Fibroblast of lung (primary cell): ENCODE data around the gene STAG3. TPM values are rescaled to one million over a fixed set of nuclear protein-coding genes. Genes with fewer than 3 reads are reported as not detected.

Experiments used
- DNase-seq, 2 donors: peaks; one replicate each; pipeline versions ENCODE4 v3.0.0 to v3.0.0-alpha.2; 2010; ENCODE audit warnings: low read depth in 2 of 2
- H2AFZ ChIP-seq: 2 replicates; pipeline ENCODE4 v1.5.1; 2012; ENCODE audit warnings: low read length, control low read depth, inconsistent platforms
- H3K27ac ChIP-seq: 2 replicates; pipeline ENCODE4 v1.5.1; 2011; ENCODE audit warnings: low read length, control low read depth; ENCODE audit not compliant: insufficient read depth
- H3K27me3 ChIP-seq: 2 replicates; pipeline ENCODE4 v1.5.1; 2011; ENCODE audit warnings: mild to moderate bottlenecking, low read length; ENCODE audit not compliant: control insufficient read depth, insufficient read depth
- H3K36me3 ChIP-seq: 2 replicates; pipeline ENCODE4 v1.5.1; 2011; ENCODE audit warnings: low read length; ENCODE audit not compliant: control insufficient read depth, insufficient read depth
- H3K4me1 ChIP-seq: 2 replicates; pipeline ENCODE4 v1.5.1; 2011; ENCODE audit warnings: low read length; ENCODE audit not compliant: control insufficient read depth, insufficient read depth; ENCODE audit errors: extremely low read depth
- H3K4me2 ChIP-seq: 2 replicates; pipeline ENCODE4 v1.5.1; 2011; ENCODE audit warnings: low read length, control low read depth; ENCODE audit not compliant: insufficient read depth; ENCODE audit errors: extremely low read depth
- H3K4me3 ChIP-seq, 4 experiments: fragments of 200-600 bp in 1 of 4; sonication (generic) in 1 of 4; replicated peaks in 1 of 4; 2 replicates each; pipeline ENCODE4 v1.5.1; 2011 to 2016; ENCODE audit warnings: low read length in 4 of 4, low read depth in 3 of 4, mild to moderate bottlenecking in 3 of 4, control low read depth in 2 of 4, inconsistent platforms in 1 of 4, mixed read lengths in 1 of 4; ENCODE audit not compliant: insufficient read depth in 1 of 4; ENCODE audit errors: control extremely low read depth in 1 of 4
- H3K79me2 ChIP-seq: 2 replicates; pipeline ENCODE4 v1.5.1; 2012; ENCODE audit warnings: mild to moderate bottlenecking, low read length, inconsistent platforms; ENCODE audit not compliant: control insufficient read depth, insufficient read depth
- H3K9ac ChIP-seq: 2 replicates; pipeline ENCODE4 v1.5.1; 2011; ENCODE audit warnings: mild to moderate bottlenecking, low read length, control low read depth; ENCODE audit not compliant: insufficient read depth
- H3K9me3 ChIP-seq: 2 replicates; pipeline ENCODE4 v1.5.1; 2012; ENCODE audit warnings: low read depth, low read length; ENCODE audit not compliant: control insufficient read depth, insufficient read depth
- H4K20me1 ChIP-seq: 2 replicates; pipeline ENCODE4 v1.5.1; 2011; ENCODE audit warnings: low read length; ENCODE audit not compliant: control insufficient read depth, insufficient read depth; ENCODE audit errors: extremely low read depth
- EZH2 ChIP-seq: IDR thresholded peaks from 2 replicates; pipeline ENCODE4 v1.5.1; 2012; ENCODE audit warnings: low read length, control low read depth, mild to moderate bottlenecking; ENCODE audit errors: missing control alignments
- polyA plus RNA-seq, 2 donors: library from polyadenylated mRNA; depleted of rRNA in 1 of 2; stranded (reverse) in 1 of 2; unstranded in 1 of 2; fragments of >200 nt; gene quantifications; 2 replicates each; pipeline ENCODE4 v1.2.1, GENCODE V29; 2011 to 2012; ENCODE audit warnings: missing spikeins in 1 of 2
- total RNA-seq: library from RNA; depleted of rRNA; stranded (reverse); fragments of >200 nt; gene quantifications from 2 replicates; pipeline ENCODE4 v1.2.1, GENCODE V29; 2014
- TF ChIP-seq, protein P1 (sequence below), 2 donors: IDR thresholded peaks in 1 of 2; conservative IDR thresholded peaks in 1 of 2; 1 replicate in 1 of 2; 2 replicates in 1 of 2; pipeline ENCODE4 v1.5.1; 2011 to 2012; ENCODE audit warnings: low read length in 2 of 2, control low read depth in 1 of 2, inconsistent platforms in 1 of 2, low read depth in 1 of 2, mild to moderate bottlenecking in 1 of 2

The STAG3 gene
- total and polyA plus RNA-seq, 2 donors (not counting 1 experiment from before 2014, with no cell fraction given): 0.27 to 0.50 TPM

DNA sequence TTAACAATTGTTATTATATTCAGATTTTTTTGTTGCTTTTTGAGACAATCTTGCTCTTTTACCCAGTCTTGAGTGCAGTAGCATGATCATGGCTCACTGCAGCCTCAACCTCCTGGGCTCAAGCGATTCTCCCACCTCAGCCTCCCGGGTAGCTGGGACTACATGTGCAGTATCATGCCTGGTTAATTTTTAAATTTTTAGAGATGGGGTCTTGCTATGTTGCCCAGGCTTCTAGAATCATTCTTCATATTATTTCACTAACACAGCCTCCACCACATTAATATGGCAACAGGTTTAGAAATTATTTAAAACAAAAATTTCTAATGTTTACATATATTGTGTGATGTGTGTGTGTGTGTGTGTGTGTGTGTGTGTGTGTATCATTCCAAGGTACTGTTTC lies 30.4 kb upstream of the STAG3 start:
- Histone ChIP-seq H2AFZ (no peak overlapping the region), H3K4me3 (no peak overlapping the region), H3K36me3 (no peaks in the 10 kb centered on the region), H3K27ac (no peak overlapping the region), H4K20me1 (no peaks in the 10 kb centered on the region), H3K4me1 (no peaks in the 10 kb centered on the region), H3K79me2 (peaks cover 8% of the 10 kb centered on the region), H3K4me2 (no peak overlapping the region), H3K27me3 (no peaks in the 10 kb centered on the region), H3K9ac (no peak overlapping the region), H3K9me3 (no peaks in the 10 kb centered on the region)
- no peak for DNase-seq
- TF ChIP-seq EZH2: no peak
- TF ChIP-seq, protein P1, sequence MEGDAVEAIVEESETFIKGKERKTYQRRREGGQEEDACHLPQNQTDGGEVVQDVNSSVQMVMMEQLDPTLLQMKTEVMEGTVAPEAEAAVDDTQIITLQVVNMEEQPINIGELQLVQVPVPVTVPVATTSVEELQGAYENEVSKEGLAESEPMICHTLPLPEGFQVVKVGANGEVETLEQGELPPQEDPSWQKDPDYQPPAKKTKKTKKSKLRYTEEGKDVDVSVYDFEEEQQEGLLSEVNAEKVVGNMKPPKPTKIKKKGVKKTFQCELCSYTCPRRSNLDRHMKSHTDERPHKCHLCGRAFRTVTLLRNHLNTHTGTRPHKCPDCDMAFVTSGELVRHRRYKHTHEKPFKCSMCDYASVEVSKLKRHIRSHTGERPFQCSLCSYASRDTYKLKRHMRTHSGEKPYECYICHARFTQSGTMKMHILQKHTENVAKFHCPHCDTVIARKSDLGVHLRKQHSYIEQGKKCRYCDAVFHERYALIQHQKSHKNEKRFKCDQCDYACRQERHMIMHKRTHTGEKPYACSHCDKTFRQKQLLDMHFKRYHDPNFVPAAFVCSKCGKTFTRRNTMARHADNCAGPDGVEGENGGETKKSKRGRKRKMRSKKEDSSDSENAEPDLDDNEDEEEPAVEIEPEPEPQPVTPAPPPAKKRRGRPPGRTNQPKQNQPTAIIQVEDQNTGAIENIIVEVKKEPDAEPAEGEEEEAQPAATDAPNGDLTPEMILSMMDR (conservative IDR thresholded peaks at IDR 0.05 in 1 of 2, IDR thresholded peaks at IDR 0.05 in 1 of 2; ENCODE audit: low read depth in 1 of 2, low read length in 2 of 2): no peak

DNA sequence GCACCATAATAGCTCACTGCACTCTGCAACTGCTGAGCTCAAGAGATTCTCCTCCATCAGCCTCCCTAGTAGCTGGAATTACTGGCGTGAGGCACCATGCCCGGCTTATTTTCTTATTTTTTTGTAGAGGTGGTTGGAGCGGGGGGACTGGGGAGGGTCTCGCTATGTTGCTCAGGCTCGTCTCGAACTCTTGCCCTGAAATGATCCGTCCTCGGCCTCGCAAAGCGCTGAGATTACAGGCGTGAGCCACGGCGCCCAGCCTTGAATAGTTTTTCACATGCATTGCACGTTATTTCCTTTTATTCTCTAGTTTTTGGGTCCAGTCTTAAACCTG lies 29.5 kb upstream of the STAG3 start:
- Histone ChIP-seq H3K4me3 (peak overlapping the region; percentile 35 to 93 (median 68)), H3K4me2 (peak overlapping the region; percentile 98), H3K36me3 (no peaks in the 10 kb centered on the region), H3K27me3 (no peaks in the 10 kb centered on the region), H3K4me1 (no peaks in the 10 kb centered on the region), H2AFZ (peak overlapping the region; percentile 92), H3K79me2 (peaks cover 8% of the 10 kb centered on the region), H3K27ac (peak overlapping the region; percentile 57), H3K9me3 (no peaks in the 10 kb centered on the region), H4K20me1 (no peaks in the 10 kb centered on the region), H3K9ac (no peak overlapping the region)
- DNase-seq: no peak
- TF ChIP-seq, protein P1 (conservative IDR thresholded peaks at IDR 0.05 in 1 of 2, IDR thresholded peaks at IDR 0.05 in 1 of 2; ENCODE audit: low read depth in 1 of 2, low read length in 2 of 2): no peak
- no peak for TF ChIP-seq EZH2

DNA sequence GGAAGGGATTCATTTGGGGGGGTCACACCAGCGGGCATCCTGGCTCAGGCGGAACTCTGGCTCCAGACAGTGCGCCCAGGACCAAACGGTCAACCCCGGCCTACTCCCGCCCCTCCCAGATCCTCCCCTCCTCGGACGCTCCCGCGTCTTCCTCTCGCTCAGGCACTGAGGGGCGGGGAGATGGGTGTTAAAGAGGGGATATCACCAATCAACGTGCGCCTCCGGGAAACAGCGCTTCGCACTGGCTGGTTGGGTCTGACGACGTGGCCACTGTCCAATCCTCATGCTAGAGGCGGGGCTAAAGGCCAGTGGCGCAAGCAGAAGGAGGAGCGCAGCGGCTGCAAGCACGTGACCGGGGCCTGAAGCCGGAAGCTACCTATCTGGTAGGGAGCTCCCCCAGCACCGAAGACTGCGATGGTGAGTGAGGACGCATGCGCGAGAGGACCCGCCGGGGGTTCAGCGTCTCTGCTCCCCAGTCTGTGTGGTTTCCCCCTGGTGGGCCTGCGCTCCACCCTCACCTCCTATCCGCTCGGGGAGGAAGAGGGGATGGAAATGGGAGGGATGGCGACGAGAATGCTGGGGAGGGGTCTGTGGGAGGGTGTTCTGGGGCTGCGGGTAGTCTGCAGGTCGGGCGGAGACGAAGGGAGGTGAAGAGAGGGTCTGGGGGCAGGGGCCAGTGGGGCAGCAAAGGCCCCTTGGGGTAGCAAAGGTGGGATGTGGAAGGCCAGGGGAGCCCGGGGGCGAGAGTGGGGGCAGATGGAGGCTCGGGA lies 29.0 kb upstream of the STAG3 start, which contains the start of gene LAMTOR4:
LAMTOR4 (plus strand) TSS at position 360 of the 770 bp plus-strand sequence; CDS start at position 415, 55 bp downstream.
- no peaks in the 10 kb centered on the region for H3K36me3 ChIP-seq
- peak within 1 kb of the TSS; percentile 84 to 97 (median 92) for H3K4me3 ChIP-seq
- TF ChIP-seq, protein P1 (conservative IDR thresholded peaks at IDR 0.05 in 1 of 2, IDR thresholded peaks at IDR 0.05 in 1 of 2; ENCODE audit: low read depth in 1 of 2, low read length in 2 of 2): no peak
- TF ChIP-seq EZH2: no peak
- H3K27me3 ChIP-seq: no peaks in the 10 kb centered on the region
- H3K9me3 ChIP-seq: no peaks in the 10 kb centered on the region
- H3K4me2 ChIP-seq: peak within 1 kb of the TSS; percentile 98
- peak within 1 kb of the TSS; percentile 93 for H2AFZ ChIP-seq
- H3K9ac ChIP-seq: peak within 1 kb of the TSS; percentile 79
- H3K79me2 ChIP-seq: peaks cover 8% of the 10 kb centered on the region
- no peaks in the 10 kb centered on the region for H3K4me1 ChIP-seq
- no peaks in the 10 kb centered on the region for H4K20me1 ChIP-seq
- DNase-seq: peak; percentile 99
- H3K27ac ChIP-seq: peak within 1 kb of the TSS; percentile 85
